ENCODE data around the gene METTL1.
"Not testable (repeated sequence)": the region's sequence is repeated elsewhere in the genome, so short reads cannot be mapped to it uniquely, and the experiment has no call there.

The METTL1 gene

DNA sequence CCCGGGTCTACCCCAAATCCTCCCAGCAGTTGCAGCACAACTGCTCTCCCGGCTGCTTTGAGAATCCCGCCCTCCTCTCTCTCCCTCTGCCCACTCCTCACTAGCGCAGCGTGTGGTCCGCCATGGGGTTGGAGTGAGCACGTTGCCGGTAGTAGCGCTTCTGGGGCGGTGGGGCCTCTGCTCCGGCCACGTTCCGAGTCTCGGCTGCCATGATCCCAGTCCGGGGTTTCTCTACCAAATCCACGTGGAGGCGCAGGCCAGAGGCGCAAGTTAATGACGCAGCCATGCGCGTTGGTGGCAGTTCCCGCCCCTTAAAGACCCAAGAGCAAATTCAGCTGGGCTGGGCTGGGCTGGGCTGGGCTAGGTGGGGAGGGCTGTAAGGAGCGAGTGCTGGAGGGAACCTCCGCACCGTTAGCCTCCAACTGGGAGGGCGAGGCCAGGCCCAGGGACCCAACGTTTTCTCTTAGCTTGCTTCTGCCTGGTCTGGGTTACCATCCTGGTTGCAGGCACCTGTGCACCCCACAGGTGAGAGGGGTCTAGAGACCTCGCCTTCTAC lies at the start of gene METTL1:
METTL1 (minus strand) TSS at position 233 of the 556 bp plus-strand sequence; CDS start at position 211, 22 bp downstream.
- DNase-seq, result peak; percentile 98

GRCh38 chr12:57821015-57821414 lies 49.1 kb upstream of the METTL1 start:
- DNase-seq, result not testable (repeated sequence)

GRCh38 chr12:57820119-57820518 lies 48.2 kb upstream of the METTL1 start:
- not testable (repeated sequence) for DNase-seq

GRCh38 chr12:57817990-57818331 lies 46.1 kb upstream of the METTL1 start:
- not testable (repeated sequence) for DNase-seq

GRCh38 chr12:57817261-57817989 lies 45.5 kb upstream of the METTL1 start:
- DNase-seq, result peak; percentile 43

DNA sequence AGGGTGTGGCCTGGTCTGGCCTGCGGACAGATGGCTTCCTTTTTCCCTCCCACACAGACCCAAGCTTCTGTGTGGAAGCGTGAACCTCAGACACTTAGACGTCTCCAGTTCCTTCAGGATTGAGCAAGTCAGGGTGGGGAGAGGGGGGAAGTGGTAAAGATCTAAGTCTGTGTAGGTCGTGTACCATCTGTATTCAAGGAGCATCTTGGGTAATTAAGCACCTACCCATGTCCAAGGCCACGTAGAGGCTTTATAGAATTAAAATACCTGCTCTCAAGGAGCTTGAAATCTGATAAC lies 44.9 kb upstream of the METTL1 start:
- peak; percentile 84 for DNase-seq

DNA sequence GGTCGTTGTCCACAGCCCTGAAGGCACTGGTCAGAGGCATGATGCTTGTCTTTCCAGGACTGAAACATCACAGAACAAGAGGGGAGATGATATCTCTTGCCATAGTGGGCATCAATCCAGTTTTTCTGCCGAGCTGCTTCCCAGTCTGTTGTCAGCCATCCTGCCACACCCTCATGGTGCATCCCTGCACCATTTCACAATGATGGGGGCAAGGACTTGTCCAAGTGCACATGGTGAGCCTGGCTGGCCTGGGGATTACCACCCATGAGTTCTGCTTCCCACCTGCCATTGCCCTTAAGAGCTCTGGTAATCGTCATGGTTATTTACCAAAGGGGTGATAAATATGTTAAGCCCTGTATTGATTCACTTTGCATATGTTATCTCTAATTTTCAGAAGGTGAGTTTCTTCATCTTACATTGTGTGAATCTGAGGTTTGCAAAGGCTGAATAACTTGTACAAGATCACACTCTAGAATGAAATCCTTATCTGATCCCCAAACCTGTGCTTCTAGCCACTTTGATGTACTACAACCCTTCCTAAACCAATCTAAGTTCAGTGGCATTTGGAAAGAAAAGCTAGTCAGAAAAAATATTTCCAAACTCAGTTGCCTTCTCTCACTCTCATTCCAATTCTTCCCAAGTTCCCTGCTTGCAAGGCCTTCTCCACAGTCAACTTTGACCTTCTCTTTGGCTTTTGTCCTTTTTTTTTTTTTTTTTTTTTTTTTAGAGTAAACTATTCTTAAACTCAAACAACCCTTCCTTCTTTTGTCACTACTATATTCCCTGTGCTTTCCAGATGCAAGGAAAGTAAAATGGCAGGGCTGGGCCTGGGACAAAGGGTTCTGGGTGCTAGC lies 44.3 kb upstream of the METTL1 start:
- DNase-seq, result peak; percentile 19

GRCh38 chr12:57815177-57816000 lies 43.5 kb upstream of the METTL1 start:
- DNase-seq, result no peak

DNA sequence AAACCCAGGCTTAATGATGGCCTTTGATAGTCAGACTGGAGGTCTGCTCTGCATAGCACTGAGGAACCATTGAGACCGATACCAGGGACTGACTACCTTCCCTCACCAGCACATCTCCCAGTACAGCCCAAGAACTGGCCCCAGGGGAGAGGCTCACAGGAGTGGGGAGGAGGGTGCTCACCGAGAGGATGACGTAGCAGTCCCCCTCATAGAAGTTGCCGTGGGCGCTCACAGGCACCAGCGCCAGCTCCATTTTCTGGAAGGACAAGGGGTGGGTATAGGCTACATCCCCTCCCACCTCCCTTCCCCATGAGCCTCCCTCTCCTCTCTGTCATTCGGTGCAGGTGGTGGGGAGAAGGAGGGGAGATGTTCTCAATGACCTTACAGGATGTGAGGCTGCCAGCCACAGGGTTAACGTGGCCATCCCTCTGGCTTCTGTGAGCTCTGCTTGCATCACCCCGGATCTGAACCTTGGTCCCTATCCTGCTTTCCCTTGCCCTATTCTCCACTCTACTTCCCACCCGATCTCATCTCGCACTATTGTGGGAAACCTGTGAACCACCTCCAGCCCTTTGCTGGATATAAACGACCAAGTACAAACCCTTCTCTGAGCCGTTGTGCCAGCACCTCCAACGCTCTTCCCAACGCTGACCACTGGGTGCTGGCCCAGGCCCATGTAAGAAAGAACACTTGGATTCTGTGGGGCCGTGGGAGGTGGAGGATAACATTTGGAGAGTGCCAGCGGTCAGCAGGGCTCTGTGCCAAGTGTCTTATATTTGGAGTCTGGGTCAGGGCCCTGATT lies 42.3 kb upstream of the METTL1 start:
- DNase-seq, result no peak

GRCh38 chr12:57813111-57813970 lies 41.4 kb upstream of the METTL1 start:
- DNase-seq, result no peak

DNA sequence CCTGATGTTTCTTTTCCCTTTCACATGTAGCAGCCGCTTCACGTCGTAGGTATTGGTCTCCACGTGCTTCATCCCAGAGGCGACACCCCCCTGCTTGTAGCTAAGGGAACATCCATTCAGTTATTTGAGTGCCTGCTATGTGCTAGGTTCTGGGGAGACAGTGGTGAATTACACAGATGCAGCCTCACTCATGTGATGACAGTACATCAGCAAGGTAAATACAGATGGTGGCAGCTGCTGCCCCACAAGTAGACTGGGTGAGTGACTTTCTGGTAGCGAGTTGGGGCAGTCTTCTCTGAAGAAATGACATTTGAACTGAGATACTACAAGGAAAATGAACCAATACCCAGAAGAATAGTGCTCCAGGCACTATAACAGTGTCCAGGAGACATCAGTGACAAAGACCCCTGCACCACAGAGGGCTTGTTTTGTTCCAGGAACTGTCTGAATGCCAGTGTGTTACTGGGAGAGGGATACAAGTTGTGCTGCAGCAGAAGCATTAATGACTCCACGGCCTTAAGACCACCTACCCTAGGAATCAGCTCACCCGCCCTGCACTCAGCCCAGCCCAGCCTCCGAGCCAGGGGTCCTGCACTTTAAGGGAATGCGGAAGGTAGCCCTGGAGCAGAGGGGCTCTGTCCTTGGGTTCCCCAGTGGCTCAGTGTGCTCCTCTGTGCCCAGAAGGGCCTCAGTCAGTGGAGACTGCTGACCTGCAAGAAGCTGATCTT lies 39.3 kb upstream of the METTL1 start:
- DNase-seq, result no peak

DNA sequence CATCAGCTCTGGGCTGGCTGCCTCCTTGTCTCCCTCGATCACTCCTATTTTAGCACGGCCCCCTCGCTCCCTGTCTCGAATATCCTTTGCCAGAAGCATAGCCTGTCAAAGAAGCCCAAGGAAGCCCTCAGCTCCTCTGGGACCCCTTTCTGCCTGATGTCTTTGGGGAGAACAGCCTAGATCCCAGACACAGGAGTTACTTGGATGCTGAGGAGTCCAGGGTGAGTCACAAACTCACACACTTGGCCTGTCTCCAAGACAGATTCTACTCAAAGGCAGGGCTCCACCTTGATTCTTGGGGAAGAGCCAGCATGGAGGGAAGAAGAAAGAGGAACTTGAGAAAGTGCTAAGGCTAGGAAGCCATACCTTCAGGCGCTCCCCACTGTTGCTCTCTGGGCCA lies 38.5 kb upstream of the METTL1 start:
- DNase-seq, result peak; percentile 46

GRCh38 chr12:57809425-57809824 lies 37.5 kb upstream of the METTL1 start:
- no peak for DNase-seq

DNA sequence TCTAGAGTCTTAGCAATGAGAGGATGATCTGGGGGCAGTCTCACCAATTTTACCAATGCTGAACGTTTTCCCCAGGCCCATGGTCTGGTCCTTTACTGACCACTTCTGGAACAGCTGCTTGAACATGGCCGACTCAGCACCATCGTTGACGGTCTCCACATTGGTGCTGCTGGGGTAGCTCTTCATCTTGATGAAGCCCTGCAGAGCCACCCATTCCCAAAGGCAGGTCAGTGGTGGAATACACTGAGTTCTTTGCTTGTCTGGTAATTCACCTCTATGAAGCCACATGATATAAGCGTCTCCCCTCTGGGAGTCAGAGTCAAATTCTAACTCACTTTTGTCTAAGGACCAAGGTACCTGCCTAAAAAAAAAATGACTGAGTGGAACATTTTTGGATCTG lies 36.4 kb upstream of the METTL1 start:
- DNase-seq, result no peak

GRCh38 chr12:57807285-57807684 lies 35.4 kb upstream of the METTL1 start:
- DNase-seq, result no peak

DNA sequence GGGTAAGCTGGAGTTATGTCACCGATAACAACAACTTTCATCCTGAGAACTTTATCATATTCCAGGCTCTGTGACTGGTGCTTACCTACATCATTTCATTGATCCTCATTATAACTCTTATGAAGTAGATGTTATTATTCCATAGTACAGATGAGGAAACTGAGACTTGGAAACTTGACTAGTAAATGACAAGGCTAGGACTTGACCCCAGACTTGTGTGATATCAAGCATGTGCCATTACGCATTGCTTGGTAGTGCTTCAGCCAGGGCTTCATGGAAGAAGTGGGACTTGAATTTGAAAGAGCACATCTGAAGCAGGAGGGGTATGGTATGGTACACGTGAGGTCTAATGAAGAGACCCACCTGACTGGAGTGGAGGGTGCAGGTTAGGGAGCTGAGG lies 34.8 kb upstream of the METTL1 start:
- DNase-seq, result no peak

DNA sequence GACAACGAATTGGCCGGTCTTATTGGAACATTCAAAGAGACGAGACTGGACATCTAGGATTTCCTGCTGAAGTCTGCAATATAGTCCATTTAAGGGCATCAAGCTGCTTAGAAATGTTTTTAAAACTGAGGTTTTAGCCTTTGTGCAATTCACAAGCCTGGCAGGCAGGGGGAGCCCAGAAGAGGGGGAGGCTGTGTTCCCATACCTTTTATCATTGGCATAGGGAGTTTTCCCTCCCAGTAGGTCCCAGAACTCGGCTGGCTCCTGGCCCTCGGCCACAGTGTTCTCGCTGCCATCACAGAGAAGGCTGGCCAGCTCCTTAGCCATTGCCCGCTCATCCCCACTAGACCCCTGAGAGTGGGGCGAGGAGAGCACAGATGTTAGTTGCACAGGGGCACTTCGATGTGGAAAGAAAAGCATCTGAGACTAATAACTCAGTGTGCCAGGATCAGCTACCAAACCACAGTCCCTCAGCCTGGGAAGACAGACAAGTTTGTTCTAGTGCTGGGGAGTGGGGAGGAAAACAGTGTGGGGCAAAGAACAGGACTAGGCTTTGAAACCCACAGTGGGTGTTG lies 31.5 kb upstream of the METTL1 start:
- DNase-seq, result peak; percentile 41

- no peak for DNase-seq
Measured at GRCh38 chr12:57802607-57803006, 30.7 kb upstream of the METTL1 start.

GRCh38 chr12:57800965-57801364 lies 29.1 kb upstream of the METTL1 start:
- DNase-seq, result no peak

DNA sequence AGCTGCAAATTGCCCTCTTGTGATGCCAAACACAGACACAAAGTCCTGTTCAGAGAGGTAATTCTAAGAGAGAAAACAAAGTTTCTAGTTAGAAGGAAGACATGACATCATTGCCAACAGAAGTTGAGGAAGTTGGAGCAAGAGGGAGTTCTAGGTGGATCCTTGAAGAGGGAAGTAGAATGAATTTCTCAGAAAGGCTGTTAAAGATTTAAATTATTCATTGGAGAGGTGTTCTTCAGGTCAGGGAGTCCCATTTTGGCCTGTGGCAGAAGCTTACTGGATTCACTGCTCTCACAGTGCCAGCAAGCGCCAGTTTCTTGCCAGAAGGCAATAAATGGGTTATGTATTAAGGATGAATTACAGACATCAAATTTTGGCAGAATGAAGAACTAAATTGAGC lies 26.0 kb upstream of the METTL1 start:
- peak; percentile 61 for DNase-seq

All from OCI-M1 (cell line).